BE2C (cell line): Measurements from ENCODE around the gene HS3ST5.
"Not testable (repeated sequence)": the region's sequence is repeated elsewhere in the genome, so short reads cannot be mapped to it uniquely, and the experiment has no call there.

Source experiments
- DNase-seq: peaks from one replicate; pipeline ENCODE4 v3.0.0-alpha.2; 2020
- H3K27me3 ChIP-seq: fragments of 250-450 bp; sonication (Bioruptor Pico); 2 replicates; pipeline ENCODE4 v1.5.1; 2020; ENCODE audit warnings: mild to moderate bottlenecking
- H3K36me3 ChIP-seq: fragments of 250-450 bp; sonication (Bioruptor Pico); 2 replicates; pipeline ENCODE4 v1.5.1; 2020; ENCODE audit warnings: mild to moderate bottlenecking
- H3K4me1 ChIP-seq: fragments of 250-450 bp; sonication (Bioruptor Pico); 2 replicates; pipeline ENCODE4 v1.5.1; 2020
- H3K4me3 ChIP-seq: 2 replicates; pipeline ENCODE4 v1.5.1; 2011; ENCODE audit warnings: low read depth, low read length
- H3K9me3 ChIP-seq: fragments of 250-450 bp; sonication (Bioruptor Pico); 2 replicates; pipeline ENCODE4 v1.5.1; 2020
- CTCF ChIP-seq: IDR thresholded peaks from 2 replicates; pipeline ENCODE4 v1.5.1; 2012; ENCODE audit warnings: mild to moderate bottlenecking, low read depth, low read length

The HS3ST5 gene

GRCh38 chr6:114049367-114049966 lies 293.4 kb downstream of the HS3ST5 start:
- Histone ChIP-seq H3K4me3 (no peak overlapping the region), H3K36me3 (no peaks in the 10 kb centered on the region), H3K4me1 (no peaks in the 10 kb centered on the region), H3K9me3 (no peaks in the 10 kb centered on the region), H3K27me3 (no peaks in the 10 kb centered on the region)
- DNase-seq: no peak
- TF ChIP-seq CTCF: no peak

- H3K36me3 ChIP-seq, DNase-seq, H3K4me1 ChIP-seq, H3K9me3 ChIP-seq, H3K4me3 ChIP-seq, H3K27me3 ChIP-seq: not testable (repeated sequence)
Observed at GRCh38 chr6:114044566-114044965, 298.3 kb downstream of the HS3ST5 start.

GRCh38 chr6:114042267-114043016 lies 300.4 kb downstream of the HS3ST5 start:
- Histone ChIP-seq H3K27me3 (no peaks in the 10 kb centered on the region), H3K4me1 (peaks cover 10% of the 10 kb centered on the region), H3K9me3 (no peaks in the 10 kb centered on the region), H3K36me3 (no peaks in the 10 kb centered on the region), H3K4me3 (no peak overlapping the region)
- DNase-seq: no peak
- no peak for TF ChIP-seq CTCF

GRCh38 chr6:114040871-114041270 lies 302.0 kb downstream of the HS3ST5 start:
- Histone ChIP-seq H3K27me3 (no peaks in the 10 kb centered on the region), H3K36me3 (no peaks in the 10 kb centered on the region), H3K4me3 (no peak overlapping the region), H3K4me1 (peaks cover 10% of the 10 kb centered on the region), H3K9me3 (no peaks in the 10 kb centered on the region)
- no peak for TF ChIP-seq CTCF
- no peak for DNase-seq

GRCh38 chr6:114039841-114040240 lies 303.0 kb downstream of the HS3ST5 start:
- peaks cover 10% of the 10 kb centered on the region for H3K4me1 ChIP-seq
- H3K9me3 ChIP-seq: no peaks in the 10 kb centered on the region
- H3K36me3 ChIP-seq: no peaks in the 10 kb centered on the region
- no peak for TF ChIP-seq CTCF
- H3K4me3 ChIP-seq: no peak overlapping the region
- DNase-seq: no peak
- H3K27me3 ChIP-seq: no peaks in the 10 kb centered on the region

- no peak overlapping the region for H3K4me3 ChIP-seq
- peaks cover 7% of the 10 kb centered on the region; the same call in 1 of the 2 replicates for H3K4me1 ChIP-seq
- no peaks in the 10 kb centered on the region for H3K36me3 ChIP-seq
- no peaks in the 10 kb centered on the region for H3K27me3 ChIP-seq
- no peaks in the 10 kb centered on the region for H3K9me3 ChIP-seq
- no peak for DNase-seq
- no peak for TF ChIP-seq CTCF
Observed at GRCh38 chr6:114033606-114034005, 309.2 kb downstream of the HS3ST5 start.
